ENCODE data around the gene ZNF668.

DNA sequence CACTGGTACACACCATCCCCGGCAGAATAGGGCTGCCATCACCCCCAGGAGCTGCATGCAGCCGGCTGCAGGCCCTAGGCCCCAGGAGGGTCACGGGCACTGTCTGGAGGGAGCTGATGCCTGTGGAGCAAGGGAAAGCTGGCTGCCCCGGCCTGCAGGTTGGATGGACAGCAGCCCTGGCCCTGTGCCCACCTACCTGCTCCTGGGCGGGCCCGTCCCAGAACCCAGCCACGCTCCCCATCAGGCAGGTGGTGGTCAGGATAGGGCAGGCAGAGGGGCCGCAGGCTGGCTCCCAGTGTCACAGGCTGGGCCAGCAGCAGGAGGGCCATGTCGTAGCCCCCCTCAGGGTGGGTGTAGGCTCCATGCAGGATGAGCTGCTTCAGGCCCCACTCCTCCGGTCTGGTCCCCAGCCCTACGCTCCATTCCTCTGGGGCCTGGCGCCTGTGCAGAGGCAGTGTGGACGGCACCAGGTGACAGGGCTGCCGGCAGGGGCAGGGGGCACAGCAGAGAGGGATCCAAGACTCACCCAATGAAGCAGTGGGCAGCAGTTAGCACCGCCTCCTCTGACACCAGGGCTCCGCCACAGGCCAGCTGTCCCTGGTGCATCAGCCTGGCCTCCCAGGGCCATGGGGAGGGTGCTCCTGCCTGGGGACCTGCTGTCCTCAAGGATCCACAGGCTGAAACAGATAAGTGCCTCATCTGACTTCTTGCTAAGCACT lies 10.7 kb upstream of the ZNF668 start:
- TF ChIP-seq, protein P1, sequence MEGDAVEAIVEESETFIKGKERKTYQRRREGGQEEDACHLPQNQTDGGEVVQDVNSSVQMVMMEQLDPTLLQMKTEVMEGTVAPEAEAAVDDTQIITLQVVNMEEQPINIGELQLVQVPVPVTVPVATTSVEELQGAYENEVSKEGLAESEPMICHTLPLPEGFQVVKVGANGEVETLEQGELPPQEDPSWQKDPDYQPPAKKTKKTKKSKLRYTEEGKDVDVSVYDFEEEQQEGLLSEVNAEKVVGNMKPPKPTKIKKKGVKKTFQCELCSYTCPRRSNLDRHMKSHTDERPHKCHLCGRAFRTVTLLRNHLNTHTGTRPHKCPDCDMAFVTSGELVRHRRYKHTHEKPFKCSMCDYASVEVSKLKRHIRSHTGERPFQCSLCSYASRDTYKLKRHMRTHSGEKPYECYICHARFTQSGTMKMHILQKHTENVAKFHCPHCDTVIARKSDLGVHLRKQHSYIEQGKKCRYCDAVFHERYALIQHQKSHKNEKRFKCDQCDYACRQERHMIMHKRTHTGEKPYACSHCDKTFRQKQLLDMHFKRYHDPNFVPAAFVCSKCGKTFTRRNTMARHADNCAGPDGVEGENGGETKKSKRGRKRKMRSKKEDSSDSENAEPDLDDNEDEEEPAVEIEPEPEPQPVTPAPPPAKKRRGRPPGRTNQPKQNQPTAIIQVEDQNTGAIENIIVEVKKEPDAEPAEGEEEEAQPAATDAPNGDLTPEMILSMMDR (IDR thresholded peaks at IDR 0.05; ENCODE audit: poor library complexity), result no peak
- no peak for TF ChIP-seq EZH2 (IDR thresholded peaks at IDR 0.05; ENCODE audit: borderline replicate concordance)
